ENCODE results near the gene ALAS2. TPM values are rescaled to one million over a fixed set of nuclear protein-coding genes. Genes with fewer than 3 reads are reported as not detected.
A peak's percentile ranks its signal among the peaks of the same experiment; 100 is the strongest.
"Not testable (repeated sequence)": the region's sequence is repeated elsewhere in the genome, so short reads cannot be mapped to it uniquely, and the experiment has no call there.

ALAS2 gene
- total RNA-seq, 1 experiment from 2014 or later: not detected

DNA sequence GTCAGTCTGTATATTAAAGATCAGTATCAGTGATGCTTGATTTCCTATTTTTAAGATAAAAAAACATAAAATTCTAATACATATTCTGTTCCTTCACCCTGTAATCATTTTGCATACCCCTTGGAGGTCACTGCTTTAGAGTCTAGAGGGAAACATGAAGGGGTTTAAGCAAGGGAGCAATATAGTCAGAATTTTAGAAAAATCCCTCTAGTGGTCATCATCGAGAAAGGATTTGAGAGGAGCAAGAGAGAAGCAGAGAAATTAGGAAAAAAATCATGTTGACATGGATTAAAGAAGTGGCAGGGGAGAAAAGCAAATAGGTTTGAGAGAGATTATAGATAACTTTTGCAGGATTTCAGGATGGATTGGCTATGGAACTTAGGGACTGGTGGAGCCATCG lies 19.5 kb downstream of the ALAS2 start:
- H3K27me3 ChIP-seq: no peaks in the 10 kb centered on the region
- no peaks in the 10 kb centered on the region for H3K36me3 ChIP-seq
- no peaks in the 10 kb centered on the region for H3K9me3 ChIP-seq
- H3K4me3 ChIP-seq: no peak overlapping the region
- no peak for DNase-seq

GRCh38 chrX:55008571-55009358 lies 22.0 kb downstream of the ALAS2 start:
- Histone ChIP-seq H3K4me3 (no peak overlapping the region), H3K36me3 (no peaks in the 10 kb centered on the region; the same call in 1 of the 2 replicates), H3K9me3 (no peaks in the 10 kb centered on the region), H3K27me3 (no peaks in the 10 kb centered on the region)
- DNase-seq: peak; percentile 41

GRCh38 chrX:55007656-55008055 lies 23.1 kb downstream of the ALAS2 start:
- Histone ChIP-seq H3K36me3 (no peaks in the 10 kb centered on the region; the same call in 1 of the 2 replicates), H3K4me3 (no peak overlapping the region), H3K9me3 (no peaks in the 10 kb centered on the region), H3K27me3 (no peaks in the 10 kb centered on the region)
- peak; percentile 63 for DNase-seq

DNA sequence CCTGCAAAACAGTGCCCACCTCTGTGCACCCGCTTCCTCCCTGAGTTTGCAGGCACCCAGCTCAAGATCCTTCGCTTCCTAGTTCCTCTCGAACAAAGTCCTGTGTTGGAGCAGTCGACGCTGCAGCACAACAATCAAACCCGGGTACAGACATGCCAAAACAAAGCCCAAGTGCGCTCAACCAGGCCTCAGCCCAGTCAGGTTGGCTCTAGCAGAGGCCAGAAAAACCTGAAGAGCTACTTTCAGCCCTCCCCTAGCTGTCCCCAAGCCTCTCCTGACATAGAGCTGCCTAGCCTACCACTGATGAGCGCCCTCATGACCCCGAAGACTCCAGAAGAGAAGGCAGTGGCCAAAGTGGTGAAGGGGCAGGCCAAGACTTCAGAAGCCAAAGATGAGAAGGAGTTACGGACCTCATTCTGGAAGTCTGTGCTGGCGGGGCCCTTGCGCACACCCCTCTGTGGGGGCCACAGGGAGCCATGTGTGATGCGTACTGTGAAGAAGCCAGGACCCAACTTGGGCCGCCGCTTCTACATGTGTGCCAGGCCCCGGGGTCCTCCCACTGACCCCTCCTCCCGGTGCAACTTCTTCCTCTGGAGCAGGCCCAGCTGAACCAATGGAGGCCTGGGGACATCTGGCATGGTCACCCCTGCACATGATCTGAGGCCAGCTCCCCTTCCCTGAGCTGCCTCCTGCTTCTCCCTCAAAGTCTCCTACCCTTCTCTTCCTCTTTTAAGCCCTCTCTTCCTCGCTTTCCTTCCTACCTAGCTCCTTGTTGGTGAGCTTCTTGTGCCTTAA lies 23.8 kb downstream of the ALAS2 start:
- no peak for DNase-seq
- H3K36me3 ChIP-seq: no peaks in the 10 kb centered on the region; the same call in 1 of the 2 replicates
- no peaks in the 10 kb centered on the region for H3K27me3 ChIP-seq
- no peaks in the 10 kb centered on the region for H3K9me3 ChIP-seq
- H3K4me3 ChIP-seq: no peak overlapping the region

DNA sequence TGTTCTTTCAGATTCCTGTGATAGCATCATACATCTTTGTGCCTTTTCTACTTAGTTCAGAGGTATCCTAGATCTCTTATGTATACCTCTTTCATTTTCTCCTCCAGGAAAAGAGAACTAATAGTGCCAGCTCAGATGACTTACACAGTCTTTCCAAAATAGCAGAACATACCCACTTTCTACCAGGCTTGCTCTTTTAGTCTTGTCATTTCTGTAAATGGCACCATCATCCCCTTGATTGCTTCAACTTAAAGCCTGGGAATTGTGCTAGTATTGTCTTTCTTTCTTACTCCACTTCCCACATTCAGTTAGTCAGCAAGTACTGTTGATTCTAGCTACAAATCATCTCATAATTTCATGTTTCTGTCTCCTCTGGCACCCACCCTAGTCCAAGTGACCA lies 25.5 kb downstream of the ALAS2 start:
- DNase-seq: no peak
- no peak overlapping the region for H3K4me3 ChIP-seq
- no peaks in the 10 kb centered on the region for H3K27me3 ChIP-seq
- no peaks in the 10 kb centered on the region; the same call in 1 of the 2 replicates for H3K36me3 ChIP-seq
- H3K9me3 ChIP-seq: no peaks in the 10 kb centered on the region

DNA sequence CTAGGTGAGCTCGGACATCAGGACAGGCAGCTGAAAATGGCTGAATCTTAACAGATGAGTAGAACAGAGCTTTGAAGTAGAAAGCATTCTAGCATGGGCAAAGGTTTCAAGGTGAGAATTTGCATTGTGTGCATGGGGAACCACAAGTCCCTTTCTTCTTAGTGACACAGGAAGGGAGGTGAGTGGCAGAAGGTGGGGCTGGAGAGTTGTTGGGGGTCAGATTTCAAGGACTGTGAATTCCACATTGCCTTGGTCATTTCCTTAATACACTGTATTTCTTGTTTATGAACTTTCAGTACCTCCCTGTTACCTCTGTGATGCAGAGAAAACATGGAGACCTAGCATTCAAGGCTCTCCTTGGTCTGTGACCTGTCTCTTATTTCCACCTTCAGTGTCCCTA lies 26.5 kb downstream of the ALAS2 start:
- no peaks in the 10 kb centered on the region; the same call in 1 of the 2 replicates for H3K36me3 ChIP-seq
- no peak overlapping the region for H3K4me3 ChIP-seq
- DNase-seq: no peak
- H3K9me3 ChIP-seq: no peaks in the 10 kb centered on the region
- H3K27me3 ChIP-seq: no peaks in the 10 kb centered on the region

DNA sequence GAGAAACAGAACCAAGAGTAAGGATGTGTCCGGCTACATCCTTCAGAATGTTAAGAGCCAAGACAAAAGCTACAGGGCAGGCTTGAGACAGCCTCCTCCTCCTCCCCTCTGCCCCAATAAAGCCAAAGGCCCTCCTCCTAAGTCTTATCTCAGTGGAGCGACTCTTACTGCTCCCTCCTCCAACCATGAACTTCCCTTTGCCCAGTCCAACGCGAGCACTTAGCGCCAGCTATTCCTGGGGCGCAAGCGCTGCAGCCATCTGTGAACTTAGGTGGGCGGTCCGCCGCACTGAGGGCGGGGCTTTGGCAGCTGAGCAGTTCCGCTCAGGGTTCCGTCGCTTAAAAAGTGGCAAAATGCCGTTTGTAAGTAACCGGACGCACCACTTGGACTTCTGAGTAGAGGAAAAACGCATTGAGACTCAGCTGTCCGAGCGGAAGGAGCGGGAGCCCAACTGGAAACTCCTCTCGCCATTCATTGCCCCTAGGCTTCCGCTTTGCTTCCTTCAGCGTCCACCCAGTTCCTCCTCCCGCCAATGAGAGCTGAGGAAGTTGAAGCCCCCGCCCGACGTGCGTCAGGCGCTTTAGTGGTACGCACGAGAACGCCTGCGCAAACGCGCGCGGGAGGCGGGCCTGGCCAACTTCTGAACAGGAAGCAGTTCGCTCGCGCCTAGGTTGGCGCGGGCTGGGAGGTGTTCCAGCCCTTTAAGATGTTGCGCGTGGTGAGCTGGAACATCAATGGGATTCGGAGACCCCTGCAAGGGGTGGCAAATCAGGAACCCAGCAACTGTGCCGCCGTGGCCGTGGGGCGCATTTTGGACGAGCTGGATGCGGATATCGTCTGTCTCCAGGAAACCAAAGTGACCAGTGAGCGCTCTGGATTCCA lies 30.8 kb downstream of the ALAS2 start, which contains the start of gene APEX2:
Gene APEX2, plus strand, starts transcription at position 647 of the 882 bp plus-strand sequence. Its CDS starts 60 bp downstream, at position 707.
- DNase-seq: peak; percentile 92
- Histone ChIP-seq H3K9me3 (no peaks in the 10 kb centered on the region), H3K27me3 (no peaks in the 10 kb centered on the region), H3K36me3 (no peaks in the 10 kb centered on the region; the same call in 1 of the 2 replicates), H3K4me3 (peak within 1 kb of the TSS; percentile 81)

DNA sequence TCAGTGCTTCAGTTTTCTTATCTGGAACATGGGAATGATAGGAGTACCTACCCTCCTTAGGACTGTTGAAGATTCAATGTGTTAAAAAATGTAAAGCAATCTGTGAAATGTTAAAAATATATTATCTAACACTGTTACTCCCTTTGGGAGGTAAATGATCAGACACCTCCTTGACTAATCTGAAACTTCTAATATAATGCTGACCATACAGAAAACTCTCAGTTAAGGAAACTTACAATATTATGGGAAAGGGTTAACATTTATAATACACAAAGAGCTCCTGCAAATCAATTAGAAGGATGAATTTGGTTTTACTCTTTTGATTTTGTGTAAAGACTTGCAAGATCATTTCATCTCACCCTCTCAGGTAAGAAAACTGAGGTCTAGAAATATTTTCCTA lies 35.2 kb downstream of the ALAS2 start:
- no peaks in the 10 kb centered on the region for H3K36me3 ChIP-seq
- H3K4me3 ChIP-seq: no peak overlapping the region
- DNase-seq: no peak
- no peaks in the 10 kb centered on the region for H3K27me3 ChIP-seq
- no peaks in the 10 kb centered on the region for H3K9me3 ChIP-seq

GRCh38 chrX:54994668-54995351 lies 36.0 kb downstream of the ALAS2 start:
- no peaks in the 10 kb centered on the region for H3K36me3 ChIP-seq
- H3K27me3 ChIP-seq: no peaks in the 10 kb centered on the region
- no peak for DNase-seq
- H3K9me3 ChIP-seq: no peaks in the 10 kb centered on the region
- no peak overlapping the region for H3K4me3 ChIP-seq

DNA sequence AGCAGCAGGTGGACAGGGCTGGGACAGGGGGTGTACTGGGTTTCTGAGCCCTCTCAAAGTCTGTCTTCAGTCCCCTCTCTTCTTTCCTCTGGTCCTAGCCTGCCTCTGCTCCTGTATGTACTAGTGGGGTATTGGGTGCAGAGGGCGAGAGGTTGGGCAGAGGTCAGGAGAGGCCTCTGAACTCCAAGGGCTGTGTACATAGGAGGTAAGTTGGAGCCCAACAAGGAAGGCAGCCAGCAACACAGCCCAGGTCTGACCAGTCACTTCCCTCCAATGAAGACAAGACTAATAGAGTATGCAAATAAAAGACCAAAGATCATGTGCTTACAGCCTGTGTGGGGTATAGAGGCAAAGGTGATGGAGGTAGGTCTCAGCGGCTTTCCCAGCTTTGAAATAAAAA lies 36.7 kb downstream of the ALAS2 start, which contains the start of gene PFKFB1:
Gene PFKFB1, minus strand, starts transcription at position 90 of the 400 bp plus-strand sequence. CDS start 181 bp downstream, outside the sequence.
- no peak within 1 kb of the TSS for H3K4me3 ChIP-seq
- no peaks in the 10 kb centered on the region for H3K27me3 ChIP-seq
- DNase-seq: no peak
- H3K36me3 ChIP-seq: no peaks in the 10 kb centered on the region
- H3K9me3 ChIP-seq: no peaks in the 10 kb centered on the region

DNA sequence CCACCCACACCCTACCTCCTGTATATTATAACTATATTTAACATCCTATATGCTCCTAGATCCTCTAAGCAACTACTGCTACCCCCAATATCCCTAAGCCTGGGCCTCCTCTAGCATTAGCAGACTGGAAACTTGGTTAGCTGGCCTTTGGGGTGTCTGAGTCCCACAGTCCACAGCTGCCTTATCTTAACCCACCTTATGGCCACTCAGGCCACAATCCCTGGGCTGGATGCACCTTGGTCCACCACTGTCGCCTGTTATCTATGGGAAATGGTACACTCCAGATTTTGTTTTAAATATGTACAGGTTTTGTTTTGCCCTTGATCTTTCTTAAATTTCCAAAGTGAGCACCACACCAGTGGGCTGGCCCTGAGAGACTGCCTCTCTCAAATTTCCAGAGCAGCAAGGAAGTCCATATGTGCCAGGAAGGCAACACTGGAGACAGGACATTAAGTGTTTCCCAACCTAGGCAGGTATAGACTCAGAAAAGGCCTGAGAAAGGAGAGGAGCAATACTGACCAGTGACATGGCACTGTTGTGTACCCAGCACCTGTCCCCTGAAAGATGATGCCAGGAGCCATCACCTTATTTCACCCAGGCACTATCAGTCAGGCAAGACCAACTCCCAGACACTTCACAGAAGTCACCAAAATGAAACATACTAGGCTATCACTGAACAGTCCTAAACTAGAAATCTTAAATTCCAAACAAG lies 37.7 kb downstream of the ALAS2 start:
- DNase-seq: no peak
- H3K9me3 ChIP-seq: no peaks in the 10 kb centered on the region
- H3K27me3 ChIP-seq: no peaks in the 10 kb centered on the region
- H3K4me3 ChIP-seq: no peak overlapping the region
- no peaks in the 10 kb centered on the region for H3K36me3 ChIP-seq

- H3K36me3 ChIP-seq: no peaks in the 10 kb centered on the region
- H3K27me3 ChIP-seq: no peaks in the 10 kb centered on the region
- DNase-seq: no peak
- H3K9me3 ChIP-seq: no peaks in the 10 kb centered on the region
- H3K4me3 ChIP-seq: no peak overlapping the region
Observed at GRCh38 chrX:54991706-54992105, 39.1 kb downstream of the ALAS2 start.

DNA sequence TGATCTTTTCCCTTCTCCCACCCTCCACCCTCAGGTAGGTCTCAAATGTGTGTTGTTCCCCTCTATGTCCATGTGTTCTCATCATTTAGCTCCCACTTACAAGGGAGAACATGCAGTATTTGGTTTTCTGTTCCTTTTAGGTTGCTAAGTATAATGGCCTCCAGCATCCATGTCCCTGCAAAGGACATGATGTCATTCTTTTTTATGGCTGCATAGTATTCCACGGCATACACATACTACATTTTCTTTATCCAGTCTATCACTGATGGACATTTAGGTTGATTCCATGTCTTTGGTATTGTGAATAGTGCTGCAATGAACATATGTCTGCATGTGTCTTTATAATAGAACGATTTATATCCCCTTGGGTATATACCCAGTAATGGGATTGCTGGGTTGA lies 47.5 kb downstream of the ALAS2 start:
- H3K4me3 ChIP-seq, H3K36me3 ChIP-seq, DNase-seq, H3K27me3 ChIP-seq, H3K9me3 ChIP-seq: not testable (repeated sequence)

DNA sequence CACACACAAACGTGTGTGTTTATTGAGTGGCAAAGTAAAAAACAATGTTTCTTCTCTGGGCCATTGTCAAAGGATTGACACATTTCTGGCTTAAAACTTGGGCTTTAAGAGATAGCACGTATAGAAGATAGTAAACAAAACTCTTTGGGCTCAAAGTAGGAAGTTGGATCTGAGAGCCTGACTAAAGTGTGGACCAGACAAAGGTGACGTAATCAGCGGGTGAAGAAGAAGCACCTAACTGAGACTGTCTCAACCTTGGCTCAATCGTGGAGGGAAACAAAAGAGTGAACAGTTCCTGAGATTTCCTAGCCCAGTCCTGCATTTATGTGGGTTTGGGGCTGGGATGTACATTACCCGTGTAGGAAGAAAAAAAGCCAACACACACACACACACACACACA lies 50.4 kb downstream of the ALAS2 start:
- Histone ChIP-seq H3K4me3 (no peak overlapping the region), H3K9me3 (no peaks in the 10 kb centered on the region)
- no peak for DNase-seq

GRCh38 chrX:54979432-54979831 lies 51.3 kb downstream of the ALAS2 start:
- H3K4me3 ChIP-seq: no peak overlapping the region
- no peak for DNase-seq
- no peaks in the 10 kb centered on the region for H3K9me3 ChIP-seq
- H3K27me3 ChIP-seq: no peaks in the 10 kb centered on the region
- H3K36me3 ChIP-seq: no peaks in the 10 kb centered on the region

More for the DNA sequence above, 50.4 kb downstream of the ALAS2 start:
- H3K36me3 ChIP-seq: no peaks in the 10 kb centered on the region
- H3K27me3 ChIP-seq: no peaks in the 10 kb centered on the region

All from MG63 (cell line).